Measurements from ENCODE around the gene RNF31. TPM values are rescaled to one million over a fixed set of nuclear protein-coding genes. Genes with fewer than 3 reads are reported as not detected.

The RNF31 gene
- total RNA-seq, 2 donors from 2014 or later, result 85.8 to 98.3 TPM

- Mint-ChIP-seq H3K27ac (peak overlapping the region; percentile 29), H3K36me3 (ENCODE audit: low read depth) (no peaks in the 10 kb centered on the region), H3K27me3 (no peaks in the 10 kb centered on the region), H3K4me1 (peaks cover 13% of the 10 kb centered on the region), H3K4me3 (no peak overlapping the region)
- ATAC-seq, result no peak
- no peak for DNase-seq
- no peaks in the 10 kb centered on the region for H3K9me3 ChIP-seq (ENCODE audit: control insufficient read depth, low read length, poor library complexity, severe bottlenecking)
These were observed 36.8 kb upstream of the RNF31 start for GRCh38 chr14:24110523-24110922.

DNA sequence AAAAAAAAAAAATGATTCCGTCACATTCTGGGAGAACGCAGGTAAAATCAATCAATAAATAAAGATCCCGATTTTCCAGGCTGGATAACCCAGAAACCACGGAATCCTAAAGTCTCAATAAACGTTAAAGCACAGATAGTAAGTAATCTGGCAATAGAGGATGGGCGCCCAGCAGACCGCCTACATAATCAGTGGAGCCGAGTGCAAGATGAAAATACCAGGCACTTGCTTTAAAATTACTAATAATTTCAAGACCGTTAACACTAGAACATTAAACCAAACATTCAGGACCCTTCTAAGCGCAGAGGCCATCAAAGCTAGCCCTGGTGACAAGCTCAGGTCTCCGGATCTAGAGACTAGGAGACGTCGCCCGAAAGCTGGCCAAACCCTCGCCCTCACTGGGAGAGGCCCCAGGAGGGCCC is 33.9 kb upstream of the RNF31 start:
- Mint-ChIP-seq H3K36me3 (ENCODE audit: low read depth) (no peaks in the 10 kb centered on the region), H3K27me3 (no peaks in the 10 kb centered on the region), H3K27ac (peak overlapping the region; percentile 99), H3K4me3 (peak overlapping the region; percentile 99), H3K4me1 (peaks cover 31% of the 10 kb centered on the region)
- H3K9me3 ChIP-seq (ENCODE audit: control insufficient read depth, low read length, poor library complexity, severe bottlenecking), result no peaks in the 10 kb centered on the region
- ATAC-seq (no peak), DNase-seq (no peak)

GRCh38 chr14:24113801-24114531 is 33.3 kb upstream of the RNF31 start:
- Mint-ChIP-seq H3K27me3 (no peaks in the 10 kb centered on the region), H3K36me3 (ENCODE audit: low read depth) (peaks cover 3% of the 10 kb centered on the region), H3K4me3 (peak overlapping the region; percentile 99), H3K27ac (peak overlapping the region; percentile 99), H3K4me1 (peaks cover 29% of the 10 kb centered on the region)
- H3K9me3 ChIP-seq (ENCODE audit: control insufficient read depth, low read length, poor library complexity, severe bottlenecking), result no peaks in the 10 kb centered on the region
- DNase-seq (peak; percentile 54 to 68 (median 55)), ATAC-seq (peak; percentile 36)

GRCh38 chr14:24114532-24115421 is 32.5 kb upstream of the RNF31 start, which contains the start of the genes DCAF11 and NRL:
Gene DCAF11, plus strand, starts transcription at chr14:24114777. Its CDS starts 818 bp downstream, at chr14:24115595.
Gene NRL, minus strand, starts transcription at chr14:24114949. Its CDS starts 32,101 bp downstream, at chr14:24082848.
- Mint-ChIP-seq H3K4me1 (peaks cover 28% of the 10 kb centered on the region), H3K27ac (peak within 1 kb of the TSS; percentile 99), H3K4me3 (peak within 1 kb of the TSS; percentile 99), H3K27me3 (no peaks in the 10 kb centered on the region), H3K36me3 (ENCODE audit: low read depth) (peaks cover 3% of the 10 kb centered on the region)
- DNase-seq (peak; percentile 96 to 98 (median 96)), ATAC-seq (peak; percentile 87)
- H3K9me3 ChIP-seq (ENCODE audit: control insufficient read depth, low read length, poor library complexity, severe bottlenecking), result no peaks in the 10 kb centered on the region

DNA sequence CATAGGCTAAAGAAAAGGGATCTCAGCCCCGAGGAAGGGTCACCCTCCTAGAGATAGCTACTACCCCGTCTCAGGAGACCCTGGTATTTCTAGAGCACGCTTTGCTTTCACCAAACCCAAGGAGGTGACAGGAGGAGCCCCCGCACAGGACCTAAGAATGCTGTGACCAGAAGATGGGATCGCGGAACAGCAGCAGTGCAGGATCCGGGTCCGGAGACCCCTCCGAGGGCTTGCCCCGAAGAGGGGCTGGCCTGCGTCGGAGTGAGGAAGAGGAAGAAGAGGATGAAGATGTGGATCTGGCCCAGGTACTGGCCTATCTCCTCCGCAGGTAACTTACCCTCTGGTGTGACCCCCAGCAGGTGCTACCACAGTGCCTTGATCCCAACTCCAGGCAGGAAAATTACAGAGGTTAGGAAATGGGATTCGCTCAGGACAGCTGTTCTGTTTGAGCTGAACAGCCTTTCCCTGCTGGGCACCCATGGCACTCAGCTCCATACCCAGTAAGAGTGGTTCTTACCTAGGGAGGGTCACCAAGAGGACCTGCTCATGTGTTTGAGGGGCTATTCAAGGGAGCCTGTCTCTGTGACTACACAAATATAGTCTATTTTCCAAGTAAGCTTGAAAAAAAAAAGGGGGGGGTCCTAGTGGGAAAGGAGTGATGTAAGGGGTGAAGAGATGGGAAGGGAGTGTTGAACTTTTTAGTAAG is 31.7 kb upstream of the RNF31 start:
- Mint-ChIP-seq H3K27me3 (no peaks in the 10 kb centered on the region), H3K36me3 (ENCODE audit: low read depth) (peaks cover 3% of the 10 kb centered on the region), H3K27ac (peak overlapping the region; percentile 99), H3K4me1 (peaks cover 28% of the 10 kb centered on the region), H3K4me3 (peak overlapping the region; percentile 99)
- DNase-seq, result no peak
- no peaks in the 10 kb centered on the region for H3K9me3 ChIP-seq (ENCODE audit: control insufficient read depth, low read length, poor library complexity, severe bottlenecking)
- no peak for ATAC-seq

- Mint-ChIP-seq H3K27me3 (no peaks in the 10 kb centered on the region), H3K36me3 (ENCODE audit: low read depth) (peaks cover 3% of the 10 kb centered on the region), H3K4me1 (peaks cover 28% of the 10 kb centered on the region), H3K27ac (peak overlapping the region; percentile 99), H3K4me3 (peak overlapping the region; percentile 99)
- DNase-seq (no peak), ATAC-seq (no peak)
- H3K9me3 ChIP-seq (ENCODE audit: control insufficient read depth, low read length, poor library complexity, severe bottlenecking), result no peaks in the 10 kb centered on the region
These were observed 31.0 kb upstream of the RNF31 start for GRCh38 chr14:24116128-24116814.

DNA sequence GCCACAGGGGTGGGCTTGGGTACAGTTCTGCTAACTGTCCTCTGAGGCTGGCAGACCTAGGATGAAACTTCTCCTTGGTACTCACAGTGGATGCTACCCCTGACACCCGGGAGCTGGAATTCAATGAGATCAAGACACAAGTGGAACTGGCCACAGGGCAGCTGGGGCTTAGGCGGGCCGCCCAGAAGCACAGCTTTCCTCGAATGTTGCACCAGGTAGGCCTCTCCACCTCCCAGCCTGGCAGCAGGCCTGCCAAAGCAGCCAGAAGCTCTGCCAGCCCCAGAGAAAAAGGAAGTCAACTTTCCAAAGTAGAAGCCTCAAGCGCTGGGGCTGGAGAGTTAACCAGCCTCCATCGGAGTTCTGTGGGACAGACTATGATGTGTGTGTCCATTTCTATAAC is 30.1 kb upstream of the RNF31 start:
- no peaks in the 10 kb centered on the region for H3K9me3 ChIP-seq (ENCODE audit: control insufficient read depth, low read length, poor library complexity, severe bottlenecking)
- ATAC-seq, result no peak
- no peak for DNase-seq
- H3K4me3 Mint-ChIP-seq, result no peak overlapping the region
- H3K27me3 Mint-ChIP-seq, result no peaks in the 10 kb centered on the region
- peaks cover 28% of the 10 kb centered on the region for H3K4me1 Mint-ChIP-seq
- H3K27ac Mint-ChIP-seq, result no peak overlapping the region
- peaks cover 3% of the 10 kb centered on the region for H3K36me3 Mint-ChIP-seq (ENCODE audit: low read depth)

DNA sequence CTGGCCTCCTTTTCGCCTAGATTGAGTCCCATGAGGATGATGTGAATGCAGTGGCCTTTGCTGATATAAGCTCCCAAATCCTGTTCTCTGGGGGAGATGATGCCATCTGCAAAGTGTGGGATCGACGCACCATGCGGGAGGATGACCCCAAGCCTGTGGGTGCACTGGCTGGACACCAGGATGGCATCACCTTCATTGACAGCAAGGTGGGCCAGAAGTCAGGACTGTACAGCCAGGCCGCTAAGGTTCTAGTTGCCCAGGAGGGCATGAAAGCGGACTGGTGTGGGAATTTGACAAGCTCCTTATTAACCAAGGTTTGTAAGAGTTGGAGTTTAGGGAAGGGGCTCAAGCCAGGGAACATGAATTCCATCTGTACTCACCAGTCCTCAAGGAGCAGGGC is 27.6 kb upstream of the RNF31 start:
- Mint-ChIP-seq H3K4me3 (no peak overlapping the region), H3K4me1 (peaks cover 30% of the 10 kb centered on the region), H3K36me3 (ENCODE audit: low read depth) (peaks cover 3% of the 10 kb centered on the region), H3K27me3 (no peaks in the 10 kb centered on the region), H3K27ac (no peak overlapping the region)
- DNase-seq (no peak), ATAC-seq (no peak)
- H3K9me3 ChIP-seq (ENCODE audit: control insufficient read depth, low read length, poor library complexity, severe bottlenecking), result no peaks in the 10 kb centered on the region

DNA sequence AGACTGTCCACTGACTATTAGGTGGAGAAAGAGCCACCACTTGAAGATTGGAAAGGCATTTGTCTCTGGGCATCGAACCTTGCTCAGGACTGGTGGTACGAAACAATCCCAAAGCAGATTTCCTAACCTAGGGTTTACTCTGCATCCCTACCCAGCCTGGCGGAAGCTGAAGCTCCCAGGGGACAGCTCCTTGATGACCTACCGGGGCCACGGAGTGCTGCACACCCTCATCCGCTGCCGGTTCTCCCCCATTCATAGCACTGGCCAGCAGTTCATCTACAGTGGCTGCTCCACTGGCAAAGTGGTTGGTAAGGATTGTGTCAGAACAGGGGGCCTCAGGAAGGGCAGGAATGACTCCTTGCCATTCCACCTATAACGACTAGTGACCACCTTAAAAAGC is 26.1 kb upstream of the RNF31 start:
- no peak overlapping the region for H3K27ac Mint-ChIP-seq
- H3K9me3 ChIP-seq (ENCODE audit: control insufficient read depth, low read length, poor library complexity, severe bottlenecking), result no peaks in the 10 kb centered on the region
- ATAC-seq, result no peak
- DNase-seq, result no peak
- H3K36me3 Mint-ChIP-seq (ENCODE audit: low read depth), result peaks cover 3% of the 10 kb centered on the region
- no peak overlapping the region for H3K4me3 Mint-ChIP-seq
- H3K4me1 Mint-ChIP-seq, result peaks cover 19% of the 10 kb centered on the region
- H3K27me3 Mint-ChIP-seq, result no peaks in the 10 kb centered on the region

DNA sequence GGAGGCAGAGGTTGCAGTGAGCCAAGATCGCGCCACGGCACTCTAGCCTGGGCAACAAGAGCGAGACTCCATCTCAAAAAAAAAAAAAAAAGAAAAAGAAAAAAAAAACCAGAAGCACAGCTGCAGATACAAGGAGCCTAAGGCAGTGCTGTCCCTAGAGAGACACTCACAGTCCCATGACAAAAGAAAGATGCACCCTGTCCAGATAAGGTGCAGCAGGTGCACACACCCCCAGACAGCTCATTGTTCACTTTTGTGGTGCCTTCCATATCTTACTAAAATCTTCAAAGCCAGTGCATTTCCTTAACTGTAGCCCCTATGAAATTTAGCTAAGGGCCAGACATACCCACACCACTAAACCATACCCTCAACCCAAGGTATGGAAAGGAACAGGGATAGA is 24.9 kb upstream of the RNF31 start:
- no peak overlapping the region for H3K4me3 Mint-ChIP-seq
- ATAC-seq (no peak), DNase-seq (no peak)
- peaks cover 3% of the 10 kb centered on the region for H3K36me3 Mint-ChIP-seq (ENCODE audit: low read depth)
- H3K9me3 ChIP-seq (ENCODE audit: control insufficient read depth, low read length, poor library complexity, severe bottlenecking), result no peaks in the 10 kb centered on the region
- H3K27ac Mint-ChIP-seq, result no peak overlapping the region
- H3K27me3 Mint-ChIP-seq, result no peaks in the 10 kb centered on the region
- H3K4me1 Mint-ChIP-seq, result peaks cover 9% of the 10 kb centered on the region

GRCh38 chr14:24122898-24123297 is 24.4 kb upstream of the RNF31 start:
- peaks cover 3% of the 10 kb centered on the region for H3K36me3 Mint-ChIP-seq (ENCODE audit: low read depth)
- H3K4me3 Mint-ChIP-seq, result no peak overlapping the region
- no peaks in the 10 kb centered on the region for H3K9me3 ChIP-seq (ENCODE audit: control insufficient read depth, low read length, poor library complexity, severe bottlenecking)
- DNase-seq, result no peak
- H3K4me1 Mint-ChIP-seq, result peaks cover 7% of the 10 kb centered on the region
- ATAC-seq, result no peak
- no peaks in the 10 kb centered on the region for H3K27me3 Mint-ChIP-seq
- H3K27ac Mint-ChIP-seq, result no peak overlapping the region

Measured in T-helper 17 cell (primary cell).